Astrocyte of the spinal cord (primary cell): ENCODE results near the gene IRF2BP2.

Source experiments
- DNase-seq: peaks from one replicate; pipeline ENCODE4 v3.0.0; 2011; ENCODE audit warnings: low read depth, low spot score
- H3K4me3 ChIP-seq: 2 replicates; pipeline ENCODE4 v1.5.1; 2011; ENCODE audit warnings: low read depth, mild to moderate bottlenecking, low read length, moderate library complexity
- CTCF ChIP-seq: IDR thresholded peaks from 2 replicates; pipeline ENCODE4 v1.5.1; 2012; ENCODE audit warnings: low read depth, mild to moderate bottlenecking, low read length, inconsistent platforms
- in situ Hi-C: cut with HindIII; loops from 2 replicates; pipeline ENCODE4 v1.10.0; 2017; ENCODE audit warnings: low sequenced_read_pairs

IRF2BP2 gene

GRCh38 chr1:234584420-234584805 is 25.6 kb downstream of the IRF2BP2 start:
- in situ Hi-C loops: no loop called here
- no peak for DNase-seq
- H3K4me3 ChIP-seq: no peak overlapping the region
- no peak for TF ChIP-seq CTCF

GRCh38 chr1:234583755-234584419 is 26.1 kb downstream of the IRF2BP2 start:
- H3K4me3 ChIP-seq: no peak overlapping the region
- in situ Hi-C loops: no loop called here
- no peak for DNase-seq
- no peak for TF ChIP-seq CTCF

- no peak overlapping the region for H3K4me3 ChIP-seq
- TF ChIP-seq CTCF: no peak
- in situ Hi-C loops: no loop called here
- DNase-seq: peak; percentile 29
Measured at GRCh38 chr1:234582681-234583301, 27.2 kb downstream of the IRF2BP2 start.

- H3K4me3 ChIP-seq: no peak overlapping the region
- TF ChIP-seq CTCF: no peak
- DNase-seq: no peak
- in situ Hi-C loops: no loop called here
Measured at GRCh38 chr1:234582186-234582585, 27.8 kb downstream of the IRF2BP2 start.

- TF ChIP-seq CTCF: no peak
- in situ Hi-C loops: no loop called here
- no peak overlapping the region for H3K4me3 ChIP-seq
- no peak for DNase-seq
Measured at GRCh38 chr1:234581063-234581714, 28.8 kb downstream of the IRF2BP2 start.

GRCh38 chr1:234579967-234580366 is 30.0 kb downstream of the IRF2BP2 start:
- TF ChIP-seq CTCF: peak; percentile 34
- in situ Hi-C loops: no loop called here

More at GRCh38 chr1:234579967-234580366, 30.0 kb downstream of the IRF2BP2 start:
- H3K4me3 ChIP-seq: no peak overlapping the region
- DNase-seq: no peak
